HG03558 (cell line): ENCODE data around the gene KAZN.

Experiments used
- ATAC-seq: cut with Tn5 transposase; IDR thresholded peaks from one replicate; pipeline ENCODE4 v1.9.1; 2021; ENCODE audit warnings: moderate number of reproducible peaks; ENCODE audit not compliant: unreplicated experiment; ENCODE audit errors: extremely low read depth

The KAZN gene

GRCh38 chr1:14733779-14734140, 135.3 kb downstream of the KAZN start:
- no peak for ATAC-seq

DNA sequence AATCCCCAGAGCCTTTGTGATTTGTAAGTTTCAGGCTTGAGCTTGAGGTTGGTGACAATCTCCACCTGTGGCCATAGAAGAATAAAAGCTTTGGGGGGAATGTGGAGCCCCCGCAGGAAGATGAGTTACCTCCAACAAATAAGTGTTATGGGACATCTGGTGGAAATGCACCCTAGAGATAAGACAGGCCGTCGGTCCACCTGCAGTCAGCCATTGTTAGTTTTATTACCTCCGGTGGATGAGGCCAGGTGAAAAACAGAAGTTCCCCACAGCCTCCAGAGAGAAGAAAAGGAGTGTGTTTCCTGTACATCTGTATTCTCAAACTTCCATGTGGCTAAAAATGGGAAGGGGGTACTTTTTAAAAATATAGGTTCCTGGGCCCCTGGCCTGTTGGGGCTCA, 137.4 kb downstream of the KAZN start:
- no peak for ATAC-seq

DNA sequence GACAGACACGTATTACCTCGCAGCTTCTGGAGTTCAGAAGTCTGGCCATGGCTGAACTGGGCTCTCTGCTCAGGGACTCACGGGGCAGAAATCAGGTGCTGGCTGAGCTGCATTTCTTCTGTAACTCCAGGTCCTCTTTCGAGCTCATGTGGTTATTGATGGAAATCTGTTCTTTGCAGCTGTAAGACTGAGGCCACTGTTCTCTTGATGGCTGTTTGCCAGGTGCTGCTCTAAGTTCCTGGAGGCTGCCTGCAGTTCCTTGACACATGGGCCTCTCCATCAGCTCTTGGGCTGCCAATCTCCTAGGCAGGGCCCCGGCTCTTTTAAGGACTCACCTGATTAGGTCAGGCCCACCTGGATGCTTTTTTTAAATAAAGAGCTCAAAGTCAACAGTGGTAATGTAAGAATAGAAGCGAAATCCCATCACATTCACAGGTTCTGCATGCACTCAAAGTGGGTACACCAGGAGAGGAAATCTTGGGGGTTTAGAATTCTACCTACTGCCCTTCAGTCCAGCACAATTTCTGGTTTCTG, 139.1 kb downstream of the KAZN start:
- ATAC-seq = no peak

- no peak for ATAC-seq
Measured at GRCh38 chr1:14738235-14738634, 139.8 kb downstream of the KAZN start.

DNA sequence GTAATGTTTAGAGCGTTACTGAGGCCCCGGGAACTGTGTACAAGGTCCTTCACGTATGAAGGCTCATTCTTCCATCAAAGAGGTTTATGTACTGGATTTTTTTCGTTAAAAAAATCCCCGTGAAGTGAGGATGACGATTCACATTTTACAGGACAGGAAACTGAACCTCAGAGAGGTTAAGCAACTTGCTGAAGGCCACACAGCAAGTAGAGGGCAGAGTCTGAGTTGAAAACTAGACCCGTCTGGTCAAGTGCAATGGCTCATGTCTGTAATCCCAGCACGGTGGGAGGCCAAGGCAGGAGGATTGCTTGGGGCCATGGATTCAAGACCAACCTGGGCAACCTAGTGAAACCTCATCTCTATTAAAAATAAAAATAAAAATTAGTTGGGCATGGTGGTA, 140.2 kb downstream of the KAZN start:
- no peak for ATAC-seq

- ATAC-seq = no peak
Measured at GRCh38 chr1:14739082-14739832, 140.8 kb downstream of the KAZN start.

- no peak for ATAC-seq
Measured at GRCh38 chr1:14740016-14740415, 141.5 kb downstream of the KAZN start.

- no peak for ATAC-seq
Measured at GRCh38 chr1:14741082-14741481, 142.6 kb downstream of the KAZN start.

DNA sequence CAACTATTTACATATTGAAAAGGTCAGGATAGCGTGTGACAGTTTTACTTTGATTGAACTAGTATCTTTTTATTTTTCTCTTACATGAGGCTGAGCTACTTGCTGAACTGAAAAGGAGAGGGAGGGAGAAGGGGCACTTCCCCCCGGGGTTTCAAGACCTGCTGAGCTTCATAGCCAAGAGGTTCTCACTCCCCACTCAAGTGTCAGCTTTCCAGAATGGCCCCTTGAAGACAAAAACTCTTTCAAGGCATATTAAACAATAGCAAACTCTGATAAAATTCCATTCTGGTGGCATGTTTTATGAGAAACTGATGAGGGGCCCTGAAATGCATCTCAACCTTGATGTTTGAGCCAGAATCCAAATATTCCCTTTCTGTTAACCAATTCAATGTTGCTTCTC, 143.0 kb downstream of the KAZN start:
- no peak for ATAC-seq

DNA sequence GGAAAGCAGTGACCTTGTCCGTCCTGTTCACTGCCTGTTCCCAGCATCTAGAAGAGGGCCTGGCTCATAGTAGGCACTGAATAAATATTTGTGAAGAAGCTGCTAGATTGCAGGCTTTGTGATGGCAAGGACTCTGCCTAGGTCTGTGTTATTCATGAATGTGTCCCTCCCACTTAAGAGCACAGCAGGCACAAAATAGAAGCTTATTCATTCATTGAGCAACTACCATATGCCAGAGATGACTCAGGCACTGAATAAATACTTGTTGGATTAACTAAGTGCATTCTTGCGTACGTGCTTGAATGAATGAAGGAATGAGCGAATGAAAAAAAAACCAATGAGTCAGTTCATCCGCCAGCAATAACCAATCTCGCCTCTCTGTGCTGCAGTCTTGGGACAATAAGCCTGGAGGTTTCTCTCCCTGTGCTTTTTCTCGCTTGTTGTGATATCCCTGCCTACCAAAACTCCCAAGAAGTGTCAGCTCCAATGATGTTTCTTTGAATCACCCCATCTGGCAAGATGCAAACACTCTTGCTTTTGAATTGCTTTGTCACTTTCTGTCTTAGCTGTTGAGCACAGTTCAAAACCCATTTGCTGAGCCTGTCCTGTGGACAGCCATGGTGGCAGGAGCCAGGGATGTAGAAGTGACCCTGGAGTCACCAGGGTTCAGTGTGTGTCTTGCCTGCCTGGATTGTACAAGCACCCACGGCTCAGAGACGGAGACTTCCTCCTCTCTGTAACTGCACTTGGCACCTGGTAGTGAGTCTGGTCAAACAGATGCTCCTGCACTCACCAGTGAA, 143.9 kb downstream of the KAZN start:
- ATAC-seq = no peak

DNA sequence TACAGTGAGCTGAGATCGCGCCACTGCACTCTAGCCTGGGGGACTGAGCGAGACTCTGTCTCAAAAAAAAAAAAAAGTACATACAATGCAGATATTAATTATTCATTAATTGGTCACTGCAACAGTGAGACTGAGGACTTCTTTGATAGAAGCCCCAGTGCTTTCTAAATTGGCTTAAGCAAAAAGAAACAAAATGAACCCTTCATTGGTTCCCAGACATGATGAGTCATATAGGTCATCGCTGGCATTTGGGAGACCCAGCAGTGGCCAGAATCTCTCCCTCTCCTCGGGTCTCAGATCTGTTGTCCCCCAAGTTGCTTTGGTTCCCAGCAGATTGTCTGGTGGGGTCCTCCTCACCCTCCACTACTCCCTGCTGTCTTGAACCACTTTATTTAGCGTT, 144.9 kb downstream of the KAZN start:
- no peak for ATAC-seq

- no peak for ATAC-seq
Measured at GRCh38 chr1:14745001-14745720, 146.7 kb downstream of the KAZN start.

GRCh38 chr1:14745789-14746188, 147.3 kb downstream of the KAZN start:
- no peak for ATAC-seq

DNA sequence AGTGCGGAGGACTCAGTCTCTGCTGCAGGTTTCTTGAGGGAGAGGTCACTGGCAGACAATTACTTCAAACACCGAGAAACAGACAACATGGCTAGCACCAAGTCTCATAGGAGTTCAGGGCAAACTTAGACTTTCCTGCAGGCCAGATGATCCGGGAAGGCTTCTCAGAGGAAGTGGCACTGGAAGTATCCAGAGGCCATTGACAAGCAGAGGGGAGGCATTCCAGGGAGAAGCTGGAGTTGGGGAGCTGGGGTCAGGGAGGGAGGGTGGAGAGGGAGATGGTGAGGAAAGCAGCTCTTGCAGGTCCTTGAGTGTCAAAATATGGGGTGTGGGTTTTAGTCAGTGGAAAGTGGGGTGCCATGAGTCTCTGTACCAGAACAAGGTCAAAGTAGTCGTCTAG, 147.9 kb downstream of the KAZN start:
- no peak for ATAC-seq

DNA sequence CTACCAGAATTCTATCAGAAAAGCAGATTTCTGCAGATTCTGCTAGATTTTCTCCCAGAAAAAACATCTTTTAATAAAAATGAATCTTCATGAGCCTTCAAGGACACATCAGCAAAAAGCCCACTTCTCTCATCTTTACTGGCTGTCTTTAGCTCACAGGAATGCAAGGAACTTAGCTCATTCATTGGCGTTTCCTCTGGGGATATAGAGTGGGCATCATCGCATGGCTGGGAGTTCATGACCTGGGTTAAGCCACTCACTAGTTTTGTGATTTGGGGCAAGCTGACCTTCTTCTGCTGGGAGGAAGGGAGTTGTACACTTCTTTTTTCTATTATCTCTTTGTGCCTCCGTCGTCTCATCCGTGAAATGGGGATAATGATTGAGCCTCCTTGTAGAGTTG, 149.7 kb downstream of the KAZN start:
- no peak for ATAC-seq

DNA sequence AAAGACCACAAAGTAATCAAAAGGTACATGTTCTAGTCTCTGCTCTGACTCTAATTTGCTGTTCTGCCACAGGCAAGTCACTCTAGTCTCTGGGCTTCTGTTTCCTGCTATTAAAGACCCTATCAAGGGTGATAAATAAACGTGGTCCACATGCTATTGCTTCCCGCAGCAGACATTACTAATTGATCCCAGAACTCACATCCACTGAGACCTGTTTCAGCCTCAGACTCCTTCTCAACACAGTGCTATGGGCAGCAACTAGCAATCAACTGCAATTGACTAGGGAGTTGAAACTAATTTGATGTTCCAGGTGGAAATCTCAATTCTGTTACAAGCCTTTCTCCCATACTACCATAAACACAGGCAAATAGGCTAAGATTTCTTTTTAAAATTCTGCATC, 150.5 kb downstream of the KAZN start:
- no peak for ATAC-seq

- no peak for ATAC-seq
Measured at GRCh38 chr1:14750490-14750889, 152.0 kb downstream of the KAZN start.

GRCh38 chr1:14755518-14756252, 157.2 kb downstream of the KAZN start:
- ATAC-seq = no peak

GRCh38 chr1:14756589-14757285, 158.3 kb downstream of the KAZN start:
- no peak for ATAC-seq

DNA sequence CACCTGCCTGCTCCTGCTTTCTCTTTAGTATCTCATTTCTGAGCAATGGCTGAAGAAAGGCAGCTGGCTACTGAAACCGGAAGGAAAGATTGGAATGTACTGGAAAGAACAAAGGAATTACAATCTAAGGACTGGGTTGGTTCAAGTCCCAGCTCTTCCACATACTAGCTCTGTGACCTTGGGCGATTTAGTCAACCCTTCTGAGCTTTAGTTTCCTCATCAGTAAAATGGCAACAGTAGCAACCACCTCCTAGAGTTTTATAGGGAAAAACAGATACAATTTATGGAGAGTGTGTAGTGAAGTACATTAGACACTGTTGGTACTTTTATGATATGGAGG, 158.8 kb downstream of the KAZN start:
- ATAC-seq = no peak
